ENCODE results near the gene ETAA1.

DNA sequence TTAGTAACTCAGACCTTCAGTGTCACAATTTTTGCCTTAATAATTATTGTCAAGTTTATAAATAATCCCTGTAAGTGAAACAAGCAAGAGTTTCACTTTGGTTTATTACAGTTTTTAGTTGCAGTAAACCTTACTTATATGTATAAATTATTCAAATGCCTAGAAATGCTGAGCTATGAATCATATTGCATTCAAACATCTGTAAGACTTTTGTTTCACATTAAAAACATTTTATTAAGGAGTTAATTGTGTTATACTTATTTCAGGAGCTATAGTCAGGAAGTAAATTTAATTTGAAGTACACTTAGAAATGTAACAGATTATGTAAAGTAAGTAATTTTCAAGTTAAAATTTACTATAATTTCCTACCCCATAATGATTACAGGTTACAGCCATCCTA lies 3.9 kb upstream of the ETAA1 start:
- TF ChIP-seq, protein P1, sequence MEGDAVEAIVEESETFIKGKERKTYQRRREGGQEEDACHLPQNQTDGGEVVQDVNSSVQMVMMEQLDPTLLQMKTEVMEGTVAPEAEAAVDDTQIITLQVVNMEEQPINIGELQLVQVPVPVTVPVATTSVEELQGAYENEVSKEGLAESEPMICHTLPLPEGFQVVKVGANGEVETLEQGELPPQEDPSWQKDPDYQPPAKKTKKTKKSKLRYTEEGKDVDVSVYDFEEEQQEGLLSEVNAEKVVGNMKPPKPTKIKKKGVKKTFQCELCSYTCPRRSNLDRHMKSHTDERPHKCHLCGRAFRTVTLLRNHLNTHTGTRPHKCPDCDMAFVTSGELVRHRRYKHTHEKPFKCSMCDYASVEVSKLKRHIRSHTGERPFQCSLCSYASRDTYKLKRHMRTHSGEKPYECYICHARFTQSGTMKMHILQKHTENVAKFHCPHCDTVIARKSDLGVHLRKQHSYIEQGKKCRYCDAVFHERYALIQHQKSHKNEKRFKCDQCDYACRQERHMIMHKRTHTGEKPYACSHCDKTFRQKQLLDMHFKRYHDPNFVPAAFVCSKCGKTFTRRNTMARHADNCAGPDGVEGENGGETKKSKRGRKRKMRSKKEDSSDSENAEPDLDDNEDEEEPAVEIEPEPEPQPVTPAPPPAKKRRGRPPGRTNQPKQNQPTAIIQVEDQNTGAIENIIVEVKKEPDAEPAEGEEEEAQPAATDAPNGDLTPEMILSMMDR (IDR thresholded peaks at IDR 0.05), result no peak
- TF ChIP-seq POLR2A (IDR thresholded peaks at IDR 0.05), result no peak

All from esophagus squamous epithelium (tissue), 4 donors.